Daoy (cell line): ENCODE measurements around the gene ARHGEF7. TPM values are rescaled to one million over a fixed set of nuclear protein-coding genes. Genes with fewer than 3 reads are reported as not detected.
"Not testable (repeated sequence)": the region's sequence is repeated elsewhere in the genome, so short reads cannot be mapped to it uniquely, and the experiment has no call there.

ENCODE experiments used
- DNase-seq: peaks from one replicate; pipeline ENCODE4 v3.0.0-alpha.2; 2015; ENCODE audit warnings: low read depth
- total RNA-seq: library from RNA; depleted of rRNA; stranded (reverse); fragments of >200 nt; shearing (Covaris generic); gene quantifications from 2 replicates; pipeline ENCODE4 v1.2.3, GENCODE V29; 2014

Gene ARHGEF7
- total RNA-seq, 1 experiment from 2014 or later: 12.6 TPM

- DNase-seq: no peak
Measured at GRCh38 chr13:111171112-111171511, 56.0 kb downstream of the ARHGEF7 start.

GRCh38 chr13:111171629-111172028 is 56.5 kb downstream of the ARHGEF7 start:
- DNase-seq: no peak

GRCh38 chr13:111174377-111175114 is 59.4 kb downstream of the ARHGEF7 start:
- no peak for DNase-seq

- DNase-seq: no peak
Measured at GRCh38 chr13:111175372-111175771, 60.3 kb downstream of the ARHGEF7 start.

GRCh38 chr13:111175935-111176334 is 60.8 kb downstream of the ARHGEF7 start:
- DNase-seq: no peak

- no peak for DNase-seq
Measured at GRCh38 chr13:111176421-111176820, 61.3 kb downstream of the ARHGEF7 start.

GRCh38 chr13:111177081-111177711 is 62.1 kb downstream of the ARHGEF7 start:
- peak; percentile 9 for DNase-seq

- DNase-seq: no peak
Measured at GRCh38 chr13:111177921-111178320, 62.8 kb downstream of the ARHGEF7 start.

GRCh38 chr13:111178402-111178801 is 63.3 kb downstream of the ARHGEF7 start:
- DNase-seq: no peak

GRCh38 chr13:111179908-111180760 is 65.0 kb downstream of the ARHGEF7 start:
- DNase-seq: no peak

- DNase-seq: no peak
Measured at GRCh38 chr13:111181977-111182376, 66.9 kb downstream of the ARHGEF7 start.

GRCh38 chr13:111183087-111183645 is 68.1 kb downstream of the ARHGEF7 start:
- no peak for DNase-seq

- DNase-seq: no peak
Measured at GRCh38 chr13:111183959-111184358, 68.8 kb downstream of the ARHGEF7 start.

GRCh38 chr13:111184458-111185401 is 69.6 kb downstream of the ARHGEF7 start:
- DNase-seq: no peak

GRCh38 chr13:111186305-111186935 is 71.3 kb downstream of the ARHGEF7 start:
- DNase-seq: no peak

- DNase-seq: no peak
Measured at GRCh38 chr13:111187960-111188541, 72.9 kb downstream of the ARHGEF7 start.

GRCh38 chr13:111189064-111189505 is 74.0 kb downstream of the ARHGEF7 start:
- DNase-seq: not testable (repeated sequence)

- not testable (repeated sequence) for DNase-seq
Measured at GRCh38 chr13:111189516-111189915, 74.4 kb downstream of the ARHGEF7 start.

- DNase-seq: not testable (repeated sequence)
Measured at GRCh38 chr13:111193223-111193622, 78.1 kb downstream of the ARHGEF7 start.

- DNase-seq: peak; percentile 73
Measured at GRCh38 chr13:111194651-111195050, 79.5 kb downstream of the ARHGEF7 start.
